Activated CD8-positive, alpha-beta memory T cell treated with anti-CD3 and anti-CD28 coated beads for 36 hours (primary cell): ENCODE results near the gene PODXL2. TPM values are rescaled to one million over a fixed set of nuclear protein-coding genes. Genes with fewer than 3 reads are reported as not detected.

Experiments used
- CTCF ChIA-PET: fragments of 350-600 bp; sonication (Branson Sonifier 250); formaldehyde crosslinking; loops from one replicate; lab custom pipeline; 2021; ENCODE audit warnings: antibody characterized with exemption; lab: Charles Lee
- POLR2A ChIA-PET: fragments of 350-600 bp; sonication (Branson Sonifier 250); formaldehyde crosslinking; loops from one replicate; lab custom pipeline; 2021; ENCODE audit warnings: antibody characterized with exemption; lab: Charles Lee
- total RNA-seq, 2 experiments: library from RNA; stranded (reverse); gene quantifications; one replicate each; pipeline ENCODE4 v1.2.3, GENCODE V29; 2021

Gene PODXL2
- total RNA-seq, 2 experiments from 2014 or later: 1.5 to 1.7 TPM

- POLR2A ChIA-PET: no interaction called here
- CTCF ChIA-PET: interaction anchor here (1.3 kb wide), 1 partner anchor 152 kb away, joined by 3 read pairs; no protein-coding TSS in a partner anchor
Observed at GRCh38 chr3:127680146-127680661, 51.2 kb downstream of the PODXL2 start.

GRCh38 chr3:127680798-127681221 is 51.8 kb downstream of the PODXL2 start:
- CTCF ChIA-PET: interaction anchor here (1.1 to 1.3 kb wide), 2 partner anchors 15 to 152 kb away, joined by 3 to 6 read pairs; no protein-coding TSS in a partner anchor
- POLR2A ChIA-PET: no interaction called here

- POLR2A ChIA-PET: interaction anchor here (0.6 kb wide), 1 partner anchor 10 kb away, joined by 4 read pairs; no protein-coding TSS in a partner anchor
- CTCF ChIA-PET: interaction anchor here (0.8 to 1.3 kb wide), 2 partner anchors 9 to 95 kb away, joined by 3 read pairs; no protein-coding TSS in a partner anchor
Observed at GRCh38 chr3:127682175-127682554, 53.2 kb downstream of the PODXL2 start.

GRCh38 chr3:127682561-127682960 is 53.6 kb downstream of the PODXL2 start:
- ChIA-PET CTCF (interaction anchor here (0.8 to 1.3 kb wide), 2 partner anchors 8 to 95 kb away, joined by 3 read pairs; no protein-coding TSS in a partner anchor), POLR2A (no interaction called here)

- ChIA-PET POLR2A (no interaction called here), CTCF (no interaction called here)
Observed at GRCh38 chr3:127684871-127685707, 56.1 kb downstream of the PODXL2 start.

- ChIA-PET POLR2A (no interaction called here), CTCF (no interaction called here)
Observed at GRCh38 chr3:127685708-127686511, 56.9 kb downstream of the PODXL2 start.

GRCh38 chr3:127686512-127686894 is 57.5 kb downstream of the PODXL2 start:
- POLR2A ChIA-PET: no interaction called here
- CTCF ChIA-PET: no interaction called here

- ChIA-PET POLR2A (no interaction called here), CTCF (no interaction called here)
Observed at GRCh38 chr3:127687228-127687737, 58.3 kb downstream of the PODXL2 start.

GRCh38 chr3:127688022-127688415 is 59.0 kb downstream of the PODXL2 start:
- CTCF ChIA-PET: interaction anchor here (0.6 kb wide), 1 partner anchor 46 kb away, joined by 3 read pairs; no protein-coding TSS in a partner anchor
- POLR2A ChIA-PET: no interaction called here

- POLR2A ChIA-PET: no interaction called here
- CTCF ChIA-PET: interaction anchor here (0.6 kb wide), 1 partner anchor 47 kb away, joined by 3 read pairs; no protein-coding TSS in a partner anchor
Observed at GRCh38 chr3:127688416-127689265, 59.7 kb downstream of the PODXL2 start.

- CTCF ChIA-PET: no interaction called here
- POLR2A ChIA-PET: no interaction called here
Observed at GRCh38 chr3:127689266-127689860, 60.4 kb downstream of the PODXL2 start.

- ChIA-PET CTCF (interaction anchor here (1.2 kb wide), 1 partner anchor 38 kb away, joined by 4 read pairs; no protein-coding TSS in a partner anchor), POLR2A (no interaction called here)
Observed at GRCh38 chr3:127690106-127690505, 61.1 kb downstream of the PODXL2 start.

- CTCF ChIA-PET: interaction anchor here (1.0 to 1.2 kb wide), 2 partner anchors 9 to 39 kb away, joined by 3 to 4 read pairs; no protein-coding TSS in a partner anchor
- POLR2A ChIA-PET: no interaction called here
Observed at GRCh38 chr3:127690823-127691452, 62.0 kb downstream of the PODXL2 start.

GRCh38 chr3:127691489-127691888 is 62.5 kb downstream of the PODXL2 start:
- ChIA-PET POLR2A (no interaction called here), CTCF (interaction anchor here (1.0 to 1.2 kb wide), 2 partner anchors 10 to 40 kb away, joined by 3 to 4 read pairs; no protein-coding TSS in a partner anchor)

GRCh38 chr3:127691974-127692373 is 63.0 kb downstream of the PODXL2 start:
- ChIA-PET POLR2A (no interaction called here), CTCF (no interaction called here)

- CTCF ChIA-PET: no interaction called here
- POLR2A ChIA-PET: no interaction called here
Observed at GRCh38 chr3:127692501-127693335, 63.7 kb downstream of the PODXL2 start.
